ENCODE measurements around the gene IGSF9B.

The IGSF9B gene

GRCh38 chr11:133983660-133984316, 27.0 kb upstream of the IGSF9B start:
- DNase-seq (ENCODE audit: low read depth): no peak

- no peak for DNase-seq (ENCODE audit: low read depth)
Observed at GRCh38 chr11:133982876-133983275, 26.1 kb upstream of the IGSF9B start.

- DNase-seq (ENCODE audit: low read depth): no peak
Observed at GRCh38 chr11:133982151-133982550, 25.4 kb upstream of the IGSF9B start.

- DNase-seq (ENCODE audit: low read depth): no peak
Observed at GRCh38 chr11:133981156-133981555, 24.4 kb upstream of the IGSF9B start.

GRCh38 chr11:133980665-133981064, 23.9 kb upstream of the IGSF9B start:
- no peak for DNase-seq (ENCODE audit: low read depth)

- no peak for DNase-seq (ENCODE audit: low read depth)
Observed at GRCh38 chr11:133978794-133979193, 22.0 kb upstream of the IGSF9B start.

- DNase-seq (ENCODE audit: low read depth): no peak
Observed at GRCh38 chr11:133977067-133977677, 20.4 kb upstream of the IGSF9B start.

- DNase-seq (ENCODE audit: low read depth): no peak
Observed at GRCh38 chr11:133975488-133975849, 18.7 kb upstream of the IGSF9B start.

GRCh38 chr11:133974836-133975487, 18.2 kb upstream of the IGSF9B start:
- DNase-seq (ENCODE audit: low read depth): no peak

- DNase-seq (ENCODE audit: low read depth): no peak
Observed at GRCh38 chr11:133971881-133972280, 15.1 kb upstream of the IGSF9B start.

- DNase-seq (ENCODE audit: low read depth): no peak
Observed at GRCh38 chr11:133969112-133969511, 12.3 kb upstream of the IGSF9B start.

- no peak for DNase-seq (ENCODE audit: low read depth)
Observed at GRCh38 chr11:133968300-133968699, 11.5 kb upstream of the IGSF9B start.

GRCh38 chr11:133967599-133968238, 11.0 kb upstream of the IGSF9B start:
- no peak for DNase-seq (ENCODE audit: low read depth)

- peak; percentile 55 for DNase-seq (ENCODE audit: low read depth)
Observed at GRCh38 chr11:133966921-133967598, 10.3 kb upstream of the IGSF9B start.

GRCh38 chr11:133966172-133966651, 9.4 kb upstream of the IGSF9B start:
- DNase-seq (ENCODE audit: low read depth): no peak

- DNase-seq (ENCODE audit: low read depth): no peak
Observed at GRCh38 chr11:133965031-133965601, 8.3 kb upstream of the IGSF9B start.

- DNase-seq (ENCODE audit: low read depth): no peak
Observed at GRCh38 chr11:133964356-133964755, 7.6 kb upstream of the IGSF9B start.

- no peak for DNase-seq (ENCODE audit: low read depth)
Observed at GRCh38 chr11:133961890-133962289, 5.1 kb upstream of the IGSF9B start.

GRCh38 chr11:133957900-133958299, 1.1 kb upstream of the IGSF9B start:
- no peak for DNase-seq (ENCODE audit: low read depth)

- no peak for DNase-seq (ENCODE audit: low read depth)
Observed at GRCh38 chr11:133955945-133956421, 785 bp downstream of the IGSF9B start.

- DNase-seq (ENCODE audit: low read depth): peak; percentile 20
Observed at GRCh38 chr11:133955081-133955891, 1.5 kb downstream of the IGSF9B start.

Measured in stimulated activated CD8-positive, alpha-beta memory T cell treated with anti-CD3 and anti-CD28 coated beads, Interleukin-12 subunit alpha, Interleukin-12 subunit beta, amount 100 ng/mL, for 1 hour (primary cell).